Endothelial cell of umbilical vein (primary cell): ENCODE measurements around the gene LRP2. TPM values are rescaled to one million over a fixed set of nuclear protein-coding genes. Genes with fewer than 3 reads are reported as not detected.

ENCODE experiments used
- BruUV-seq: library from RNA; stranded (reverse); fragments of 400-500 nt; replicated peaks from 2 replicates; lab custom pipeline; 2021; lab: Mats Ljungman, UMichigan
- CTCF ChIA-PET: fragments of 300-600, 350-600 bp; sonication (Branson Sonifier 250); formaldehyde crosslinking; loops from one replicate; lab custom pipeline; 2021; ENCODE audit warnings: antibody characterized with exemption, inconsistent platforms; lab: Charles Lee
- POLR2A ChIA-PET: fragments of 300-600, 350-600 bp; sonication (Branson Sonifier 250); formaldehyde crosslinking; loops from one replicate; lab custom pipeline; 2021; ENCODE audit warnings: antibody characterized with exemption, inconsistent platforms; lab: Charles Lee
- DNase-seq: peaks from one replicate; pipeline ENCODE4 v3.0.0-alpha.2; 2011; ENCODE audit warnings: low read depth, low spot score
- FAIRE-seq: peaks from 2 replicates; lab custom pipeline; 2011; peaks lifted over from hg19 to GRCh38; lab: Jason Lieb, UNC
- H2AFZ ChIP-seq: 2 replicates; pipeline ENCODE4 v1.6.0; 2012; ENCODE audit warnings: low read depth, low read length, control low read depth, inconsistent platforms
- H3K27ac ChIP-seq: 2 replicates; pipeline ENCODE4 v1.5.1; 2011; ENCODE audit warnings: low read depth, mild to moderate bottlenecking, control low read depth, low read length, moderate library complexity; ENCODE audit not compliant: insufficient read depth
- H3K27me3 ChIP-seq, 2 experiments: 2 replicates each; pipeline versions ENCODE4 v1.6.0 to v1.6.1; 2011; ENCODE audit warnings: low read length in 2 of 2, mixed read lengths in 1 of 2; ENCODE audit not compliant: control insufficient read depth in 2 of 2, insufficient read depth in 2 of 2
- H3K36me3 ChIP-seq, 2 experiments: 2 replicates in 1 of 2; 3 replicates in 1 of 2; pipeline ENCODE4 v1.5.1; 2011; ENCODE audit warnings: low read length in 2 of 2, mild to moderate bottlenecking in 1 of 2, moderate library complexity in 1 of 2; ENCODE audit not compliant: control insufficient read depth in 2 of 2, insufficient read depth in 2 of 2; ENCODE audit errors: extremely low read depth in 1 of 2
- H3K4me1 ChIP-seq: 3 replicates; pipeline ENCODE4 v1.5.1; 2011; ENCODE audit warnings: mild to moderate bottlenecking, low read length; ENCODE audit not compliant: control insufficient read depth, insufficient read depth; ENCODE audit errors: extremely low read depth
- H3K4me2 ChIP-seq: 2 replicates; pipeline ENCODE4 v1.6.1; 2011; ENCODE audit warnings: low read length, control low read depth, mixed read lengths; ENCODE audit not compliant: insufficient read depth
- H3K4me3 ChIP-seq, 3 experiments: fragments of 200-600 bp in 1 of 3; sonication (generic), shearing (Covaris generic) in 1 of 3; replicated peaks in 1 of 3; 2 replicates each; pipeline ENCODE4 v1.5.1; 2011 to 2016; ENCODE audit warnings: control low read depth in 3 of 3, low read length in 3 of 3, mild to moderate bottlenecking in 2 of 3, inconsistent platforms in 1 of 3, low read depth in 1 of 3, moderate library complexity in 1 of 3; ENCODE audit not compliant: insufficient read depth in 1 of 3
- H3K79me2 ChIP-seq: 2 replicates; pipeline ENCODE4 v1.6.0; 2012; ENCODE audit warnings: low read length, inconsistent platforms; ENCODE audit not compliant: control insufficient read depth, insufficient read depth
- H3K9ac ChIP-seq: replicated peaks from 2 replicates; pipeline ENCODE3; 2011; ENCODE audit warnings: low read length, control low read depth; ENCODE audit not compliant: insufficient read depth; ENCODE audit errors: extremely low read depth
- H3K9me1 ChIP-seq: replicated peaks from 3 replicates; pipeline ENCODE4 v1.6.0; 2011; ENCODE audit warnings: mild to moderate bottlenecking, low read length; ENCODE audit not compliant: control insufficient read depth, insufficient read depth; ENCODE audit errors: extremely low read depth
- H3K9me3 ChIP-seq: replicated peaks from 2 replicates; pipeline ENCODE4 v1.5.1; 2012; ENCODE audit warnings: low read length, inconsistent platforms; ENCODE audit not compliant: control insufficient read depth, insufficient read depth
- H4K20me1 ChIP-seq: replicated peaks from 2 replicates; pipeline ENCODE3; 2011; ENCODE audit warnings: mild to moderate bottlenecking, low read length; ENCODE audit not compliant: control insufficient read depth, insufficient read depth; ENCODE audit errors: extremely low read depth
- EZH2 ChIP-seq: IDR thresholded peaks from 2 replicates; pipeline ENCODE4 v1.6.1; 2012; ENCODE audit warnings: borderline replicate concordance, low read depth, mild to moderate bottlenecking, moderate library complexity, low read length, inconsistent platforms; ENCODE audit not compliant: severe bottlenecking
- GATA2 ChIP-seq: IDR thresholded peaks from 2 replicates; pipeline ENCODE4 v1.7.0; 2011; ENCODE audit warnings: low read depth, mild to moderate bottlenecking, moderate library complexity, mixed read lengths, low read length; ENCODE audit not compliant: insufficient read length, insufficient read depth
- JUN ChIP-seq: IDR thresholded peaks from 2 replicates; pipeline ENCODE4 v1.6.1; 2011; ENCODE audit warnings: borderline replicate concordance, low read depth; ENCODE audit not compliant: insufficient read length, insufficient read depth
- MYC ChIP-seq: IDR thresholded peaks from one replicate; pipeline ENCODE4 v1.6.1; 2011; ENCODE audit warnings: mild to moderate bottlenecking, low read depth, low read length
- POLR2AphosphoS5 ChIP-seq: IDR thresholded peaks from 2 replicates; pipeline ENCODE4 v1.6.1; 2012; ENCODE audit warnings: low read depth, mild to moderate bottlenecking, control low read depth, low read length, moderate library complexity; ENCODE audit not compliant: insufficient read depth
- dilution Hi-C: fragments of 300-500 bp; cut with MboI; formaldehyde crosslinking; loops from one replicate; pipeline ENCODE4 v1.15.0; 2019; ENCODE audit warnings: low sequenced_read_pairs; ENCODE audit not compliant: extremely low pct_ligation_motif_present
- intact Hi-C: fragments of 100-400 bp; cut with micrococcal nuclease; formaldehyde crosslinking; loops from one replicate; pipeline ENCODE4 v1.10.0; 2022
- polyA plus RNA-seq, 4 experiments: library from polyadenylated mRNA; depleted of rRNA in 3 of 4; stranded (reverse) in 3 of 4; unstranded in 1 of 4; fragments of >200 nt; gene quantifications; 2 replicates each; pipeline versions ENCODE4 v1.2.1 to v1.2.3, GENCODE V29; 2011 to 2012; ENCODE audit warnings: missing spikeins in 1 of 4
- total RNA-seq: library from RNA; stranded (reverse); gene quantifications from 2 replicates; pipeline ENCODE4 v1.2.3, GENCODE V29; 2021
- TF ChIP-seq, protein P1 (sequence below), 2 donors: IDR thresholded peaks; 1 replicate in 1 of 2; 2 replicates in 1 of 2; pipeline ENCODE4 v1.5.1; 2011; ENCODE audit warnings: low read length in 2 of 2, mild to moderate bottlenecking in 2 of 2, moderate library complexity in 2 of 2, control low read depth in 1 of 2, inconsistent platforms in 1 of 2, low read depth in 1 of 2; ENCODE audit not compliant: insufficient read depth in 1 of 2; ENCODE audit errors: extremely low read depth in 1 of 2

LRP2 gene
- total and polyA plus RNA-seq, 2 donors (not counting 3 experiments of a cell fraction or from before 2014, with no cell fraction given) = not detected

DNA sequence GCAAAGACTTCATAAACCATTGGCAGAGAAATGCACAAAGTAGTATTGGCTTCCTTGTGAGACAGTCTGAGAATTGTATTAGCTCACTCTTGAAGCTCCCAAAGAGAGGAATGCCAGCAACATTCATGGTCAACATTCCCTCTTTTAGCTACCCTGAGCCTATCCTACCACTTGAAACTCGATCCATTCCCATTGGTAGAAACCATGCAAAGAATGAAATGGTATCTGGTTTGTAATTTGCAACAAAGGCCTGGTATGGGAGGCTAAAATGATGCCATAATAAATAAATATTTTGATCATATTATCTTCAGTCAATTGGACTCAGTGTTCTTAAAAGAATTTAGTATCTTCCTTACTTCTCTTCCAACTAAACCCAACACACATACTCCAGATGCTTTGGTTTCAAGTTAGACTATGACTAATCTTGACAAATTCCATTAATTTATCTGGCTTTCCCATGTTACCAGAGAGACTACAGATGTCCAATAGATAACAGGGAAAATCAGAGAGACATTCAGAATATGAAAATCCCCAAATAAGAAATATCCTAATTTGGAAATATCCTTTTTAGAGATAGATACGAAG, 190.1 kb downstream of the LRP2 start:
- Histone ChIP-seq H3K4me1 (no peaks in the 10 kb centered on the region), H3K27ac (no peak overlapping the region), H3K9me3 (no peaks in the 10 kb centered on the region), H2AFZ (no peak overlapping the region), H3K9ac (no peak overlapping the region), H3K79me2 (no peaks in the 10 kb centered on the region), H3K4me3 (no peak overlapping the region), H3K27me3 (peaks cover 8% of the 10 kb centered on the region in 2 experiments), H3K4me2 (no peak overlapping the region), H3K9me1 (no peaks in the 10 kb centered on the region), H3K36me3 (no peaks in the 10 kb centered on the region), H4K20me1 (no peaks in the 10 kb centered on the region)
- ChIA-PET CTCF (interaction anchor here (1.2 to 2.8 kb wide), 3 partner anchors 11 to 30 kb away, joined by 3 to 7 read pairs (median 6); no protein-coding TSS in a partner anchor), POLR2A (no interaction called here)
- no TSS peak for BruUV-seq
- TF ChIP-seq MYC (no peak), GATA2 (no peak), JUN (no peak), EZH2 (no peak), POLR2AphosphoS5 (no peak)
- TF ChIP-seq, protein P1, sequence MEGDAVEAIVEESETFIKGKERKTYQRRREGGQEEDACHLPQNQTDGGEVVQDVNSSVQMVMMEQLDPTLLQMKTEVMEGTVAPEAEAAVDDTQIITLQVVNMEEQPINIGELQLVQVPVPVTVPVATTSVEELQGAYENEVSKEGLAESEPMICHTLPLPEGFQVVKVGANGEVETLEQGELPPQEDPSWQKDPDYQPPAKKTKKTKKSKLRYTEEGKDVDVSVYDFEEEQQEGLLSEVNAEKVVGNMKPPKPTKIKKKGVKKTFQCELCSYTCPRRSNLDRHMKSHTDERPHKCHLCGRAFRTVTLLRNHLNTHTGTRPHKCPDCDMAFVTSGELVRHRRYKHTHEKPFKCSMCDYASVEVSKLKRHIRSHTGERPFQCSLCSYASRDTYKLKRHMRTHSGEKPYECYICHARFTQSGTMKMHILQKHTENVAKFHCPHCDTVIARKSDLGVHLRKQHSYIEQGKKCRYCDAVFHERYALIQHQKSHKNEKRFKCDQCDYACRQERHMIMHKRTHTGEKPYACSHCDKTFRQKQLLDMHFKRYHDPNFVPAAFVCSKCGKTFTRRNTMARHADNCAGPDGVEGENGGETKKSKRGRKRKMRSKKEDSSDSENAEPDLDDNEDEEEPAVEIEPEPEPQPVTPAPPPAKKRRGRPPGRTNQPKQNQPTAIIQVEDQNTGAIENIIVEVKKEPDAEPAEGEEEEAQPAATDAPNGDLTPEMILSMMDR (IDR thresholded peaks at IDR 0.05; ENCODE audit: extremely low read depth in 1 of 2, insufficient read depth in 1 of 2, low read depth in 1 of 2, low read length in 2 of 2) = no peak
- intact Hi-C loops = no loop called here
- no peak for FAIRE-seq
- DNase-seq = no peak
- dilution Hi-C loops = no loop called here
